GM23338 (cell line): ENCODE results near the gene TMEM92. TPM values are rescaled to one million over a fixed set of nuclear protein-coding genes. Genes with fewer than 3 reads are reported as not detected.

ENCODE experiments used
- ATAC-seq: fragments of 200-7000 bp; cut with Tn5 transposase; 3 replicates; pipeline ENCODE4 v1.9.1; 2020
- DNase-seq: peaks from one replicate; pipeline ENCODE4 v3.0.0-alpha.2; 2015; ENCODE audit warnings: low spot score
- H2AFZ ChIP-seq: fragments of 200-600 bp; sonication (generic); 2 replicates; pipeline ENCODE4 v1.8.0; 2016; ENCODE audit warnings: antibody characterized with exemption, mild to moderate bottlenecking, moderate library complexity
- H3F3A ChIP-seq: fragments of 200-600 bp; sonication (generic); replicated peaks from 2 replicates; pipeline ENCODE4 v1.8.0; 2017; ENCODE audit warnings: antibody characterized with exemption, mixed run types, low read depth
- H3K27ac ChIP-seq: fragments of 200-600 bp; sonication (generic); 2 replicates; pipeline ENCODE4 v1.6.1; 2016; ENCODE audit warnings: low read depth
- H3K27me3 ChIP-seq: fragments of 200-600 bp; sonication (generic); 2 replicates; pipeline ENCODE4 v1.8.0; 2016; ENCODE audit warnings: mild to moderate bottlenecking, mixed run types, moderate library complexity; ENCODE audit not compliant: insufficient read depth
- H3K36me3 ChIP-seq: fragments of 200-600 bp; sonication (generic); 2 replicates; pipeline ENCODE4 v1.8.0; 2016; ENCODE audit warnings: mild to moderate bottlenecking; ENCODE audit not compliant: insufficient read depth
- H3K4me1 ChIP-seq: fragments of 200-600 bp; sonication (generic); 2 replicates; pipeline ENCODE4 v1.8.0; 2016; ENCODE audit warnings: mild to moderate bottlenecking, moderate library complexity; ENCODE audit not compliant: insufficient read depth
- H3K4me2 ChIP-seq: fragments of 200-600 bp; sonication (generic); 2 replicates; pipeline ENCODE4 v1.7.1; 2017; ENCODE audit warnings: mixed run types
- H3K4me3 ChIP-seq: fragments of 200-600 bp; sonication (generic); 2 replicates; pipeline ENCODE4 v1.6.1; 2016; ENCODE audit warnings: mixed run types
- H3K79me2 ChIP-seq: fragments of 200-600 bp; sonication (generic); replicated peaks from 2 replicates; pipeline ENCODE4 v1.8.0; 2017; ENCODE audit warnings: mild to moderate bottlenecking; ENCODE audit not compliant: insufficient read depth
- H3K9me2 ChIP-seq: fragments of 200-600 bp; sonication (generic); 2 replicates; pipeline ENCODE4 v1.8.0; 2017; ENCODE audit not compliant: insufficient read depth
- H4K20me1 ChIP-seq: fragments of 200-600 bp; sonication (generic); replicated peaks from 2 replicates; pipeline ENCODE4 v1.8.0; 2017; ENCODE audit warnings: mild to moderate bottlenecking; ENCODE audit not compliant: insufficient read depth
- H3K27ac Mint-ChIP-seq: 2 replicates; pipeline ENCODE4 v1.8.0; 2020; ENCODE audit warnings: inconsistent platforms, mild to moderate bottlenecking, moderate library complexity, mixed read lengths
- H3K27me3 Mint-ChIP-seq: 3 replicates; pipeline ENCODE4 v1.8.0; 2022; ENCODE audit warnings: low read depth, mild to moderate bottlenecking, moderate library complexity, mixed read lengths, inconsistent platforms; ENCODE audit not compliant: insufficient read depth, poor library complexity
- H3K36me3 Mint-ChIP-seq: 3 replicates; pipeline ENCODE4 v1.8.0; 2021; ENCODE audit warnings: low read depth, mild to moderate bottlenecking, inconsistent platforms, moderate library complexity, mixed read lengths
- H3K4me1 Mint-ChIP-seq: 3 replicates; pipeline ENCODE4 v1.8.0; 2020; ENCODE audit warnings: mild to moderate bottlenecking, inconsistent platforms, mixed read lengths
- H3K4me3 Mint-ChIP-seq: 3 replicates; pipeline ENCODE4 v1.8.0; 2021; ENCODE audit warnings: moderate library complexity, mild to moderate bottlenecking, inconsistent platforms, mixed read lengths
- H3K9me3 Mint-ChIP-seq: 3 replicates; pipeline ENCODE4 v1.8.0; 2020; ENCODE audit warnings: moderate library complexity, mild to moderate bottlenecking, inconsistent platforms, mixed read lengths
- CTCF ChIP-seq, 2 experiments: fragments of 200-600 bp in 1 of 2; sonication (generic) in 1 of 2; conservative IDR thresholded peaks; 2 replicates each; pipeline versions ENCODE4 v1.5.1 to v1.6.1; 2016 to 2017; ENCODE audit warnings: antibody characterized with exemption in 2 of 2, low read depth in 2 of 2, mild to moderate bottlenecking in 2 of 2, moderate library complexity in 1 of 2
- ETS1 ChIP-seq: IDR thresholded peaks from 2 replicates; pipeline ENCODE4 v1.6.1; 2016; ENCODE audit warnings: antibody characterized with exemption
- EZH2phosphoT487 ChIP-seq: fragments of 200-600 bp; sonication (generic); IDR thresholded peaks from one replicate; pipeline ENCODE4 v1.8.1; 2018; ENCODE audit warnings: antibody characterized with exemption; ENCODE audit not compliant: unreplicated experiment
- JUNB ChIP-seq: IDR thresholded peaks from one replicate; pipeline ENCODE4 v1.6.1; 2016; ENCODE audit warnings: antibody characterized with exemption; ENCODE audit not compliant: unreplicated experiment
- REST ChIP-seq: IDR thresholded peaks from one replicate; pipeline ENCODE4 v1.6.1; 2018; ENCODE audit warnings: antibody characterized with exemption; ENCODE audit not compliant: unreplicated experiment
- STAT1 ChIP-seq: IDR thresholded peaks from one replicate; pipeline ENCODE4 v1.6.1; 2016; ENCODE audit warnings: antibody characterized with exemption; ENCODE audit not compliant: unreplicated experiment
- polyA plus RNA-seq: library from polyadenylated mRNA; unstranded; fragments of >200 nt; fragmentation: Nextera tagmentation; extraction: Ambion mirVana; gene quantifications from 2 replicates; pipeline ENCODE4 v1.2.1, GENCODE V29; 2016
- total RNA-seq: library from RNA; depleted of rRNA; stranded (reverse); fragments of >200 nt; shearing (Covaris generic); gene quantifications from 2 replicates; pipeline ENCODE4 v1.2.3, GENCODE V29; 2014

TMEM92 gene
- total and polyA plus RNA-seq, 2 experiments from 2014 or later = 9.7 to 18.4 TPM

GRCh38 chr17:50266384-50267073, 7.7 kb upstream of the TMEM92 start:
- Histone ChIP-seq H2AFZ (no peak overlapping the region), H4K20me1 (no peaks in the 10 kb centered on the region), H3K79me2 (no peaks in the 10 kb centered on the region), H3F3A (no peaks in the 10 kb centered on the region), H3K4me2 (no peak overlapping the region), H3K9me2 (no peaks in the 10 kb centered on the region), H3K4me1 (peaks cover 24% of the 10 kb centered on the region; the same call in 1 of the 2 replicates), H3K27ac (no peak overlapping the region), H3K36me3 (no peaks in the 10 kb centered on the region), H3K27me3 (peaks cover 2% of the 10 kb centered on the region; the same call in 1 of the 2 replicates), H3K4me3 (no peak overlapping the region)
- H3K27ac Mint-ChIP-seq = no peak overlapping the region
- TF ChIP-seq ETS1 = no peak
- no peaks in the 10 kb centered on the region for H3K36me3 Mint-ChIP-seq
- peaks cover 49% of the 10 kb centered on the region for H3K4me1 Mint-ChIP-seq
- ATAC-seq = no peak
- H3K27me3 Mint-ChIP-seq = peaks cover 17% of the 10 kb centered on the region
- H3K4me3 Mint-ChIP-seq = no peak overlapping the region
- no peak for DNase-seq
- no peaks in the 10 kb centered on the region; the same call in 2 of the 3 replicates for H3K9me3 Mint-ChIP-seq

- H3K9me2 ChIP-seq = no peaks in the 10 kb centered on the region
- Mint-ChIP-seq H3K27ac (no peak overlapping the region), H3K27me3 (peaks cover 13% of the 10 kb centered on the region), H3K4me1 (peaks cover 51% of the 10 kb centered on the region), H3K36me3 (no peaks in the 10 kb centered on the region), H3K4me3 (no peak overlapping the region), H3K9me3 (no peaks in the 10 kb centered on the region; the same call in 2 of the 3 replicates)
- no peaks in the 10 kb centered on the region for H3F3A ChIP-seq
- no peak overlapping the region for H3K4me2 ChIP-seq
- no peaks in the 10 kb centered on the region for H3K79me2 ChIP-seq
- H3K4me1 ChIP-seq = peaks cover 26% of the 10 kb centered on the region
- no peak overlapping the region for H3K27ac ChIP-seq
- TF ChIP-seq STAT1 (no peak), REST (no peak), JUNB (no peak), EZH2phosphoT487 (no peak), CTCF (conservative IDR thresholded peaks at IDR 0.05; ENCODE audit: low read depth in 2 of 2) (no peak)
- H3K4me3 ChIP-seq = no peak overlapping the region
- H3K27me3 ChIP-seq = peaks cover 10% of the 10 kb centered on the region; the same call in 1 of the 2 replicates
- H2AFZ ChIP-seq = no peak overlapping the region
- DNase-seq (no peak), ATAC-seq (no peak)
- no peaks in the 10 kb centered on the region for H4K20me1 ChIP-seq
- H3K36me3 ChIP-seq = no peaks in the 10 kb centered on the region
Observed at GRCh38 chr17:50267074-50267841, 7.0 kb upstream of the TMEM92 start.
